H1 (cell line): Measurements from ENCODE around the gene HOXD10. TPM values are rescaled to one million over a fixed set of nuclear protein-coding genes. Genes with fewer than 3 reads are reported as not detected.
A peak's percentile ranks its signal among the peaks of the same experiment; 100 is the strongest.

ENCODE experiments used
- CTCF ChIA-PET: fragments of 300-600 bp; sonication (Branson Sonifier 250); formaldehyde crosslinking; loops from one replicate; lab custom pipeline; 2021; ENCODE audit not compliant: partially characterized antibody; lab: Charles Lee
- POLR2A ChIA-PET: fragments of 300-600 bp; sonication (Branson Sonifier 250); formaldehyde crosslinking; loops from one replicate; lab custom pipeline; 2021; ENCODE audit warnings: inconsistent platforms; ENCODE audit not compliant: partially characterized antibody; lab: Charles Lee
- DNase-seq, 2 experiments: peaks; one replicate each; pipeline versions ENCODE4 v3.0.0 to v3.0.0-alpha.2; 2010 to 2022; ENCODE audit warnings: low spot score in 2 of 2, low read depth in 1 of 2, mixed read lengths in 1 of 2
- FAIRE-seq: peaks from 2 replicates; lab custom pipeline; 2011; peaks lifted over from hg19 to GRCh38; lab: Jason Lieb, UNC
- H2AFZ ChIP-seq: 2 replicates; pipeline ENCODE4 v1.8.1; 2012; ENCODE audit warnings: low read length, inconsistent platforms
- H2AK5ac ChIP-seq: 2 replicates; pipeline ENCODE4 v1.6.1; 2013; ENCODE audit warnings: low read depth, low read length
- H2BK120ac ChIP-seq: replicated peaks from 2 replicates; pipeline ENCODE3; 2013; ENCODE audit warnings: low read depth, low read length, inconsistent platforms
- H2BK12ac ChIP-seq: 2 replicates; pipeline ENCODE4 v1.6.1; 2013; ENCODE audit warnings: low read depth, low read length
- H2BK15ac ChIP-seq: 2 replicates; pipeline ENCODE4 v1.6.1; 2013; ENCODE audit warnings: low read length
- H2BK20ac ChIP-seq: 2 replicates; pipeline ENCODE4 v1.6.1; 2013; ENCODE audit warnings: low read length
- H2BK5ac ChIP-seq: 2 replicates; pipeline ENCODE4 v1.6.1; 2013; ENCODE audit warnings: low read depth, low read length
- H3K14ac ChIP-seq: 2 replicates; pipeline ENCODE4 v1.6.1; 2013; ENCODE audit warnings: inconsistent platforms; ENCODE audit not compliant: insufficient read length
- H3K18ac ChIP-seq: 2 replicates; pipeline ENCODE4 v1.6.1; 2013; ENCODE audit warnings: low read length; ENCODE audit errors: extremely low read depth
- H3K23ac ChIP-seq: 2 replicates; pipeline ENCODE4 v1.6.1; 2013; ENCODE audit warnings: inconsistent platforms; ENCODE audit not compliant: insufficient read length
- H3K23me2 ChIP-seq: 2 replicates; pipeline ENCODE4 v1.6.1; 2013; ENCODE audit warnings: low read depth, low read length
- H3K27ac ChIP-seq: 2 replicates; pipeline ENCODE4 v1.6.1; 2011; ENCODE audit warnings: low read depth, low read length, inconsistent platforms
- H3K27me3 ChIP-seq, 4 experiments: replicated peaks in 1 of 4; 1 replicate in 1 of 4; 2 replicates in 3 of 4; pipeline versions ENCODE4 v1.6.1 to v1.8.1; 2011 to 2013; ENCODE audit warnings: low read length in 3 of 4, mild to moderate bottlenecking in 3 of 4, inconsistent platforms in 2 of 4, mixed read lengths in 2 of 4, moderate library complexity in 1 of 4; ENCODE audit not compliant: control insufficient read depth in 3 of 4, insufficient read depth in 3 of 4; ENCODE audit errors: extremely low read depth in 1 of 4
- H3K36me3 ChIP-seq, 4 experiments: 2 replicates each; pipeline versions ENCODE4 v1.6.1 to v1.8.1; 2011 to 2013; ENCODE audit warnings: mild to moderate bottlenecking in 4 of 4, low read length in 3 of 4, moderate library complexity in 2 of 4, control low read depth in 1 of 4, inconsistent platforms in 1 of 4; ENCODE audit not compliant: insufficient read depth in 4 of 4, control insufficient read depth in 2 of 4
- H3K4ac ChIP-seq: replicated peaks from 2 replicates; pipeline ENCODE3; 2013; ENCODE audit warnings: low read length, low read depth, mixed read lengths, inconsistent platforms; ENCODE audit not compliant: insufficient read length
- H3K4me1 ChIP-seq, 4 experiments: replicated peaks in 1 of 4; 1 replicate in 1 of 4; 2 replicates in 3 of 4; pipeline versions ENCODE4 v1.6.1 to v1.8.1; 2011 to 2013; ENCODE audit warnings: low read length in 3 of 4, inconsistent platforms in 2 of 4, mixed read lengths in 1 of 4; ENCODE audit not compliant: insufficient read depth in 4 of 4, control insufficient read depth in 3 of 4
- H3K4me2 ChIP-seq, 2 experiments: 2 replicates each; pipeline versions ENCODE4 v1.6.1 to v1.8.1; 2011 to 2013; ENCODE audit warnings: low read depth in 2 of 2, low read length in 2 of 2, control low read depth in 1 of 2, inconsistent platforms in 1 of 2, mild to moderate bottlenecking in 1 of 2; ENCODE audit not compliant: insufficient read depth in 1 of 2
- H3K4me3 ChIP-seq, 4 experiments: fragments of 200-600, 300-600 bp in 1 of 4; sonication (generic), shearing (Covaris generic), sonication (Bioruptor Twin) in 1 of 4; 2 replicates each; pipeline versions ENCODE4 v1.5.1 to v1.8.1; 2011 to 2016; ENCODE audit warnings: low read length in 4 of 4, low read depth in 3 of 4, control low read depth in 2 of 4, inconsistent platforms in 2 of 4, mild to moderate bottlenecking in 2 of 4, mixed read lengths in 1 of 4, moderate library complexity in 1 of 4; ENCODE audit not compliant: insufficient read depth in 2 of 4; ENCODE audit errors: extremely low read depth in 1 of 4
- H3K56ac ChIP-seq: replicated peaks from 2 replicates; pipeline ENCODE3; 2013; ENCODE audit warnings: low read depth, mild to moderate bottlenecking, mixed read lengths, low read length, inconsistent platforms; ENCODE audit not compliant: insufficient read length
- H3K79me1 ChIP-seq: 2 replicates; pipeline ENCODE4 v1.6.1; 2013; ENCODE audit warnings: low read depth, low read length, control low read depth
- H3K79me2 ChIP-seq, 2 experiments: 2 replicates each; pipeline versions ENCODE4 v1.6.1 to v1.8.1; 2012 to 2013; ENCODE audit warnings: low read length in 2 of 2, mild to moderate bottlenecking in 2 of 2, inconsistent platforms in 1 of 2; ENCODE audit not compliant: insufficient read depth in 2 of 2, control insufficient read depth in 1 of 2
- H3K9ac ChIP-seq, 4 experiments: replicated peaks in 1 of 4; 1 replicate in 1 of 4; 2 replicates in 3 of 4; pipeline versions ENCODE4 v1.6.1 to v1.8.1; 2011 to 2013; ENCODE audit warnings: low read depth in 3 of 4, low read length in 3 of 4, control low read depth in 2 of 4, mild to moderate bottlenecking in 2 of 4, moderate library complexity in 2 of 4, inconsistent platforms in 1 of 4; ENCODE audit errors: extremely low read depth in 1 of 4
- H3K9me3 ChIP-seq, 2 experiments: 2 replicates each; pipeline versions ENCODE4 v1.6.1 to v1.8.1; 2012 to 2013; ENCODE audit warnings: mild to moderate bottlenecking in 2 of 2, moderate library complexity in 2 of 2, control low read depth in 1 of 2, inconsistent platforms in 1 of 2, low read depth in 1 of 2, low read length in 1 of 2, mixed read lengths in 1 of 2; ENCODE audit not compliant: insufficient read depth in 2 of 2
- H4K20me1 ChIP-seq, 2 experiments: replicated peaks in 1 of 2; 2 replicates each; pipeline versions ENCODE3 to v1.8.1; 2011 to 2013; ENCODE audit warnings: inconsistent platforms in 2 of 2, low read length in 2 of 2, mild to moderate bottlenecking in 1 of 2; ENCODE audit not compliant: insufficient read depth in 2 of 2, control insufficient read depth in 1 of 2
- H4K5ac ChIP-seq: 2 replicates; pipeline ENCODE4 v1.6.1; 2013; ENCODE audit warnings: low read length, low read depth, mixed read lengths, inconsistent platforms; ENCODE audit not compliant: insufficient read length
- H4K8ac ChIP-seq: 2 replicates; pipeline ENCODE4 v1.8.0; 2013; ENCODE audit warnings: mild to moderate bottlenecking, moderate library complexity, low read length, inconsistent platforms; ENCODE audit not compliant: insufficient read depth; ENCODE audit errors: extremely low read depth
- H4K91ac ChIP-seq: replicated peaks from 2 replicates; pipeline ENCODE3; 2013; ENCODE audit warnings: low read length, mixed read lengths, inconsistent platforms; ENCODE audit not compliant: insufficient read length
- ASH2L ChIP-seq: fragments of 200-600, 300-600 bp; sonication (generic); IDR thresholded peaks from one replicate; pipeline ENCODE4 v1.7.1; 2017; ENCODE audit warnings: low read length
- CHD1 ChIP-seq: IDR thresholded peaks from 2 replicates; pipeline ENCODE4 v1.6.1; 2012; ENCODE audit warnings: low read depth, low read length, improper control_type of control experiment
- CHD2 ChIP-seq: IDR thresholded peaks from 2 replicates; pipeline ENCODE4 v1.6.1; 2012; ENCODE audit warnings: low read length, improper control_type of control experiment
- KDM4A ChIP-seq: IDR thresholded peaks from one replicate; pipeline ENCODE4 v1.7.1; 2012; ENCODE audit warnings: low read depth, mild to moderate bottlenecking, moderate library complexity, low read length, inconsistent platforms; ENCODE audit not compliant: severe bottlenecking
- MAX ChIP-seq: IDR thresholded peaks from 2 replicates; pipeline ENCODE4 v1.6.1; 2012; ENCODE audit warnings: inconsistent platforms
- RAD21 ChIP-seq, 2 experiments: IDR thresholded peaks in 1 of 2; conservative IDR thresholded peaks in 1 of 2; 2 replicates each; pipeline ENCODE4 v1.6.1; 2011; ENCODE audit warnings: low read depth in 2 of 2, low read length in 2 of 2, improper control_type of control experiment in 1 of 2, inconsistent platforms in 1 of 2, mild to moderate bottlenecking in 1 of 2, moderate library complexity in 1 of 2
- SP1 ChIP-seq: IDR thresholded peaks from 2 replicates; pipeline ENCODE4 v1.6.1; 2011; ENCODE audit warnings: low read depth, low read length
- SP2 ChIP-seq: IDR thresholded peaks from 2 replicates; pipeline ENCODE4 v1.6.1; 2012; ENCODE audit warnings: mild to moderate bottlenecking, low read length, inconsistent platforms
- TAF1 ChIP-seq: IDR thresholded peaks from 2 replicates; pipeline ENCODE4 v1.6.1; 2011; ENCODE audit warnings: mild to moderate bottlenecking, low read depth, low read length
- USF2 ChIP-seq: IDR thresholded peaks from 2 replicates; pipeline ENCODE4 v1.6.1; 2011; ENCODE audit warnings: low read length, improper control_type of control experiment
- WGBS, 2 experiments: shearing (Covaris generic) in 1 of 2; methylation state at CpG; one replicate each; pipeline versions ENCODE4 v1.1.6 to v1.1.7; 2013 to 2015; ENCODE audit warnings: low lambda C conversion rate in 2 of 2, mixed read lengths in 2 of 2, inconsistent platforms in 1 of 2, low coverage in 1 of 2, missing lambda C conversion rate in 1 of 2; ENCODE audit not compliant: insufficient replicate concordance in 2 of 2, insufficient coverage in 1 of 2, insufficient read length in 1 of 2; ENCODE audit errors: extremely low coverage in 1 of 2, missing lambda C conversion rate in 1 of 2; 5-methylcytosine and 5-hydroxymethylcytosine counted together
- polyA plus RNA-seq, 7 experiments: library from polyadenylated mRNA; depleted of rRNA in 3 of 7; stranded (reverse) in 5 of 7; unstranded in 2 of 7; fragments of >200 nt in 5 of 7; fragments of 200-250 nt in 2 of 7; gene quantifications; 1 replicate in 5 of 7; 2 replicates in 1 of 7; 4 replicates in 1 of 7; pipeline versions ENCODE4 v1.2.1 to v1.2.3, GENCODE V29; 2011 to 2013; ENCODE audit warnings: missing spikeins in 2 of 7, mixed read lengths in 2 of 7
- total RNA-seq: library from RNA; stranded (reverse); fragmentation: NEBNext Ultra II Directional; extraction: Animal tissue kit (Norgen Biotek cat#: 25700); gene quantifications from 2 replicates; pipeline ENCODE4 v1.2.1, GENCODE V29; 2021

Gene HOXD10
- total and polyA plus RNA-seq, 2 of the 8 experiments (the other 6 are each of a cell fraction or from before 2014, with no cell fraction given) = not detected

- Histone ChIP-seq H3K14ac (no peak overlapping the region), H2AK5ac (no peak overlapping the region), H3K23ac (no peak overlapping the region), H4K8ac (no peak overlapping the region), H2BK5ac (no peak overlapping the region), H4K20me1 (peaks cover 15 to 17% of the 10 kb centered on the region in 2 experiments), H3K4me3 (peak overlapping the region in 2 of 4 experiments; percentile 11 to 54; a peak in 4 of 8 replicates), H3K56ac (no peak overlapping the region), H2BK20ac (no peak overlapping the region), H3K9me3 (no peaks in the 10 kb centered on the region; a peak in 1 of 4 replicates), H3K23me2 (peaks cover 6% of the 10 kb centered on the region; the same call in 1 of the 2 replicates), H3K27ac (no peak overlapping the region), H3K4me2 (peak overlapping the region; percentile 55 to 67), H4K91ac (no peak overlapping the region), H2BK120ac (no peak overlapping the region), H3K4ac (no peak overlapping the region), H3K79me2 (no peaks in the 10 kb centered on the region), H3K79me1 (no peaks in the 10 kb centered on the region), H4K5ac (no peak overlapping the region), H3K36me3 (peaks cover 0 to 5% (median 0%) of the 10 kb centered on the region in 4 experiments; a peak in 1 of 8 replicates), H3K18ac (no peak overlapping the region), H2AFZ (no peak overlapping the region), H2BK15ac (no peak overlapping the region), H3K4me1 (peaks cover 0 to 29% (median 12%) of the 10 kb centered on the region in 4 experiments; a peak in 5 of 7 replicates), H2BK12ac (no peak overlapping the region), H3K27me3 (peaks cover 85 to 98% (median 92%) of the 10 kb centered on the region in 4 experiments), H3K9ac (no peak overlapping the region)
- FAIRE-seq (no peak), DNase-seq (peak in 1 of 2 experiments; percentile 65)
- ChIA-PET CTCF (interaction anchor here (0.6 to 7.8 kb wide), 20 partner anchors 8 to 830 kb away, joined by 3 to 130 read pairs (median 3); partner anchors contain the start of genes HOXD11, HOXD12 and HOXD13), POLR2A (interaction anchor here (2.5 kb wide), 1 partner anchor 17 kb away, joined by 8 read pairs; no protein-coding TSS in a partner anchor)
- WGBS, 2 experiments = 4% methylated on average over 59 of the region's 68 CpGs; no CpG with 5 or more reads in 1 of the 2 experiments
- no peak for TF ChIP-seq TAF1
- peak; percentile 92 for TF ChIP-seq MAX
- no peak for TF ChIP-seq CHD2
- TF ChIP-seq KDM4A = peak; percentile 69
- no peak for TF ChIP-seq RAD21 (IDR thresholded peaks at IDR 0.05 in 1 of 2, conservative IDR thresholded peaks at IDR 0.05 in 1 of 2; ENCODE audit: low read depth in 2 of 2, low read length in 2 of 2)
- TF ChIP-seq SP2 = no peak
- TF ChIP-seq USF2 = no peak
- no peak for TF ChIP-seq ASH2L
- no peak for TF ChIP-seq CHD1
- no peak for TF ChIP-seq SP1
Measured at GRCh38 chr2:176080540-176081375, 35.8 kb upstream of the HOXD10 start.
